Activated T-cell treated with anti-CD3 and anti-CD28 coated beads for 24 hours (primary cell): ENCODE data around the gene MICALL2.

Experiments used
- DNase-seq: peaks from one replicate; pipeline ENCODE4 v3.0.0-alpha.2; 2020; ENCODE audit warnings: low read depth

The MICALL2 gene

GRCh38 chr7:1415389-1415990, 43.8 kb downstream of the MICALL2 start:
- no peak for DNase-seq

- DNase-seq = no peak
Measured at GRCh38 chr7:1413936-1414639, 45.2 kb downstream of the MICALL2 start.

- peak; percentile 85 for DNase-seq
Measured at GRCh38 chr7:1412322-1413261, 46.7 kb downstream of the MICALL2 start.

- no peak for DNase-seq
Measured at GRCh38 chr7:1411414-1411813, 47.9 kb downstream of the MICALL2 start.

GRCh38 chr7:1410992-1411391, 48.3 kb downstream of the MICALL2 start:
- no peak for DNase-seq

GRCh38 chr7:1409555-1409954, 49.7 kb downstream of the MICALL2 start:
- no peak for DNase-seq

- no peak for DNase-seq
Measured at GRCh38 chr7:1408466-1408865, 50.8 kb downstream of the MICALL2 start.

GRCh38 chr7:1407892-1408291, 51.4 kb downstream of the MICALL2 start:
- DNase-seq = no peak

GRCh38 chr7:1404898-1405548, 54.2 kb downstream of the MICALL2 start:
- DNase-seq = no peak

- no peak for DNase-seq
Measured at GRCh38 chr7:1404460-1404809, 54.8 kb downstream of the MICALL2 start.

- no peak for DNase-seq
Measured at GRCh38 chr7:1403638-1404459, 55.4 kb downstream of the MICALL2 start.

GRCh38 chr7:1402791-1403637, 56.3 kb downstream of the MICALL2 start:
- DNase-seq = no peak

GRCh38 chr7:1402110-1402790, 57.0 kb downstream of the MICALL2 start:
- DNase-seq = no peak

- no peak for DNase-seq
Measured at GRCh38 chr7:1401011-1401410, 58.3 kb downstream of the MICALL2 start.

GRCh38 chr7:1400371-1400770, 58.9 kb downstream of the MICALL2 start:
- no peak for DNase-seq

GRCh38 chr7:1397491-1398327, 61.6 kb downstream of the MICALL2 start:
- no peak for DNase-seq

GRCh38 chr7:1396195-1396594, 63.1 kb downstream of the MICALL2 start:
- no peak for DNase-seq

- DNase-seq = no peak
Measured at GRCh38 chr7:1395211-1396070, 63.8 kb downstream of the MICALL2 start.
